NCI-H524 (cell line): ENCODE results near the gene NME5.

Experiments used
- DNase-seq, 2 experiments: peaks; one replicate each; lab custom pipeline; 2025; lab: John Stamatoyannopoulos, UW

The NME5 gene

GRCh38 chr5:138132543-138132942 lies 6.7 kb downstream of the NME5 start:
- DNase-seq, result no peak

GRCh38 chr5:138129347-138129746 lies 9.9 kb downstream of the NME5 start:
- DNase-seq, result no peak

- no peak for DNase-seq
These were observed 10.9 kb downstream of the NME5 start for GRCh38 chr5:138128334-138128733.

GRCh38 chr5:138115254-138115653 lies 24.0 kb downstream of the NME5 start:
- no peak for DNase-seq

GRCh38 chr5:138111937-138112336 lies 27.3 kb downstream of the NME5 start:
- no peak for DNase-seq

- DNase-seq, result no peak
These were observed 28.0 kb downstream of the NME5 start for GRCh38 chr5:138111181-138111580.

- peak; percentile 1 to 52 for DNase-seq
These were observed 28.8 kb downstream of the NME5 start for GRCh38 chr5:138110266-138110963.

GRCh38 chr5:138109463-138110265 lies 29.6 kb downstream of the NME5 start:
- peak; percentile 5 to 15 for DNase-seq

GRCh38 chr5:138107213-138107612 lies 32.0 kb downstream of the NME5 start:
- no peak for DNase-seq

- no peak for DNase-seq
These were observed 33.5 kb downstream of the NME5 start for GRCh38 chr5:138105709-138106108.

- DNase-seq, result no peak
These were observed 36.0 kb downstream of the NME5 start for GRCh38 chr5:138103319-138103637.

GRCh38 chr5:138102454-138103318 lies 36.5 kb downstream of the NME5 start:
- no peak for DNase-seq

GRCh38 chr5:138096997-138097828 lies 42.0 kb downstream of the NME5 start:
- DNase-seq, result no peak

GRCh38 chr5:138096363-138096762 lies 42.9 kb downstream of the NME5 start:
- DNase-seq, result no peak

- DNase-seq, result no peak
These were observed 43.9 kb downstream of the NME5 start for GRCh38 chr5:138095100-138095907.

- no peak for DNase-seq
These were observed 46.2 kb downstream of the NME5 start for GRCh38 chr5:138093036-138093435.

GRCh38 chr5:138092301-138092700 lies 46.9 kb downstream of the NME5 start:
- DNase-seq, result no peak

GRCh38 chr5:138091685-138092084 lies 47.5 kb downstream of the NME5 start:
- DNase-seq, result no peak

- no peak for DNase-seq
These were observed 55.5 kb downstream of the NME5 start, which contains the start of gene WNT8A for GRCh38 chr5:138083702-138084101. Gene WNT8A, plus strand, starts transcription at chr5:138084033. Its CDS starts 95 bp downstream, at chr5:138084128.

GRCh38 chr5:138082033-138082432 lies 57.2 kb downstream of the NME5 start:
- DNase-seq, result no peak
